ENCODE measurements around the gene TMEM88. TPM values are rescaled to one million over a fixed set of nuclear protein-coding genes. Genes with fewer than 3 reads are reported as not detected.
A peak's percentile ranks its signal among the peaks of the same experiment; 100 is the strongest.

The TMEM88 gene
- total RNA-seq, 1 experiment from 2014 or later: 11.3 TPM

GRCh38 chr17:7846063-7846735, 8.7 kb upstream of the TMEM88 start:
- H3K18ac ChIP-seq (ENCODE audit: insufficient read length, low read depth, low read length): no peak overlapping the region
- no peak overlapping the region for H3K4me2 ChIP-seq (ENCODE audit: insufficient read depth, insufficient read length, low read length)
- H3K56ac ChIP-seq (ENCODE audit: insufficient read length, low read depth, low read length): no peak overlapping the region
- H4K5ac ChIP-seq (ENCODE audit: insufficient read length, low read depth, low read length): no peak overlapping the region
- H3K27me3 Mint-ChIP-seq (ENCODE audit: low read depth): peaks cover 8% of the 10 kb centered on the region
- H3K23me2 ChIP-seq (ENCODE audit: insufficient read length, low read depth, low read length, poor library complexity, severe bottlenecking): peaks cover 29% of the 10 kb centered on the region
- H2BK120ac ChIP-seq (ENCODE audit: low read depth, low read length, poor library complexity, severe bottlenecking): no peak overlapping the region
- TF ChIP-seq CTCF (conservative IDR thresholded peaks at IDR 0.05): no peak
- no peak overlapping the region for H4K8ac ChIP-seq (replicated peaks; ENCODE audit: insufficient read length, low read depth, low read length)
- no peak overlapping the region for H2AK5ac ChIP-seq (ENCODE audit: insufficient read length, low read length)
- H3K4me1 ChIP-seq (ENCODE audit: insufficient read depth, low read length): no peaks in the 10 kb centered on the region
- H3K27me3 ChIP-seq (ENCODE audit: insufficient read depth, low read length): peaks cover 3% of the 10 kb centered on the region; the same call in 1 of the 2 replicates
- no peaks in the 10 kb centered on the region for H4K20me1 ChIP-seq (ENCODE audit: control insufficient read depth, insufficient read depth, insufficient read length)
- no peak overlapping the region for H2BK20ac ChIP-seq (ENCODE audit: low read depth, low read length, poor library complexity, severe bottlenecking)
- no peak overlapping the region for H3K27ac ChIP-seq (ENCODE audit: insufficient read length, low read depth, low read length)
- no peak overlapping the region for H3K14ac ChIP-seq (ENCODE audit: insufficient read depth, low read length)
- H3K36me3 Mint-ChIP-seq (ENCODE audit: insufficient read depth in 1 of 3, low read depth in 3 of 3): peaks cover 2 to 31% (median 31%) of the 10 kb centered on the region in 3 experiments; a peak in 6 of 7 replicates
- peaks cover 11 to 27% of the 10 kb centered on the region in 2 experiments for H3K4me1 Mint-ChIP-seq
- H2BK5ac ChIP-seq (ENCODE audit: insufficient read length, low read length): no peak overlapping the region
- H3T11ph ChIP-seq (ENCODE audit: low read length): no peak overlapping the region
- H3K9ac ChIP-seq (ENCODE audit: extremely low read depth, insufficient read length, low read length): no peak overlapping the region
- no peaks in the 10 kb centered on the region for H3K79me1 ChIP-seq (ENCODE audit: insufficient read depth, low read depth, low read length, poor library complexity, severe bottlenecking)
- no peak overlapping the region for H2BK15ac ChIP-seq (ENCODE audit: low read depth, low read length)
- no CpG with 5 or more reads among the region's 22 CpGs for WGBS (ENCODE audit: extremely low coverage, insufficient read length, low lambda C conversion rate)
- H2BK12ac ChIP-seq (ENCODE audit: insufficient read length, low read depth, low read length): no peak overlapping the region
- DNase-seq: no peak
- no peak overlapping the region for H4K91ac ChIP-seq (ENCODE audit: insufficient read length, low read depth, low read length)
- H3K4me3 Mint-ChIP-seq: peak overlapping the region in 1 of 2 experiments; percentile 35; a peak in 1 of 5 replicates
- no peak overlapping the region for H3K27ac Mint-ChIP-seq
- H2AFZ ChIP-seq (ENCODE audit: low read length): no peak overlapping the region
- no peak overlapping the region for H3K23ac ChIP-seq (ENCODE audit: insufficient read length, low read depth, low read length)
- H3K4ac ChIP-seq (ENCODE audit: low read depth, low read length): no peak overlapping the region
- no peaks in the 10 kb centered on the region for H3K9me3 ChIP-seq (ENCODE audit: control insufficient read depth, low read depth, low read length)
- no peaks in the 10 kb centered on the region for H3K79me2 ChIP-seq (ENCODE audit: insufficient read depth, low read length)
- no peaks in the 10 kb centered on the region; a peak in 1 of 5 replicates for H3K9me3 Mint-ChIP-seq
